ENCODE results near the gene CACNA1I.

CACNA1I gene

DNA sequence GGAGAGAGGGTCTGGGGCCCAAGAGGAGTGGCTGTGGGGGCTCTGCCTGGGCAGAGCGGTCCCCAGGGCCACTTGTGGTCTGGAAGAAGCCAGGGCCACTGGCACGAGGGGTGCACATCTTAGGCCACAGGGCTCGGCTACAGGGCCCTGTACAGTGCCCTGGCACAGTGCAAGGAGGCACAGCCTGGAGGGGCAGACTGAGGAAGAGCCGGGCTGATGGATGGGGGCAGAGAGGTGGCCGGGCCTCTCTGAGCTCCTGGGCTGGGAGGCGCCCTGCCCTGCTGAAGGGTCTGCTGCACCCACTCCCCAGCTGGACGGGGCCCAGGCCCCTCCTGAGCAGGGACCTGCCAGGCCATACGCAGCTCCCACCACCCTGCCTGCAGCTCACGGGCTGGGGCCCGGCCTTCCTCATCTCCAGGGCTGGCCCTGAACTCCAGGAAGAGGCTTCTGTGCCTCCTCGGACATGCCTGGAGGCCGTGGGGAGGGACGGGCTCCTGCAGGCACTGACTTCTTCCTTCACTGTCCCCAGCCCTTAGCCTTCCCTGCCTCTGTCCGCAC, 123.5 kb downstream of the CACNA1I start:
- H3K4me3 ChIP-seq (ENCODE audit: low read depth, low read length): no peak overlapping the region
- TF ChIP-seq, protein P1, sequence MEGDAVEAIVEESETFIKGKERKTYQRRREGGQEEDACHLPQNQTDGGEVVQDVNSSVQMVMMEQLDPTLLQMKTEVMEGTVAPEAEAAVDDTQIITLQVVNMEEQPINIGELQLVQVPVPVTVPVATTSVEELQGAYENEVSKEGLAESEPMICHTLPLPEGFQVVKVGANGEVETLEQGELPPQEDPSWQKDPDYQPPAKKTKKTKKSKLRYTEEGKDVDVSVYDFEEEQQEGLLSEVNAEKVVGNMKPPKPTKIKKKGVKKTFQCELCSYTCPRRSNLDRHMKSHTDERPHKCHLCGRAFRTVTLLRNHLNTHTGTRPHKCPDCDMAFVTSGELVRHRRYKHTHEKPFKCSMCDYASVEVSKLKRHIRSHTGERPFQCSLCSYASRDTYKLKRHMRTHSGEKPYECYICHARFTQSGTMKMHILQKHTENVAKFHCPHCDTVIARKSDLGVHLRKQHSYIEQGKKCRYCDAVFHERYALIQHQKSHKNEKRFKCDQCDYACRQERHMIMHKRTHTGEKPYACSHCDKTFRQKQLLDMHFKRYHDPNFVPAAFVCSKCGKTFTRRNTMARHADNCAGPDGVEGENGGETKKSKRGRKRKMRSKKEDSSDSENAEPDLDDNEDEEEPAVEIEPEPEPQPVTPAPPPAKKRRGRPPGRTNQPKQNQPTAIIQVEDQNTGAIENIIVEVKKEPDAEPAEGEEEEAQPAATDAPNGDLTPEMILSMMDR (IDR thresholded peaks at IDR 0.05; ENCODE audit: control insufficient read depth, extremely low read depth, insufficient read depth): no peak
- DNase-seq (ENCODE audit: low read depth): no peak

DNA sequence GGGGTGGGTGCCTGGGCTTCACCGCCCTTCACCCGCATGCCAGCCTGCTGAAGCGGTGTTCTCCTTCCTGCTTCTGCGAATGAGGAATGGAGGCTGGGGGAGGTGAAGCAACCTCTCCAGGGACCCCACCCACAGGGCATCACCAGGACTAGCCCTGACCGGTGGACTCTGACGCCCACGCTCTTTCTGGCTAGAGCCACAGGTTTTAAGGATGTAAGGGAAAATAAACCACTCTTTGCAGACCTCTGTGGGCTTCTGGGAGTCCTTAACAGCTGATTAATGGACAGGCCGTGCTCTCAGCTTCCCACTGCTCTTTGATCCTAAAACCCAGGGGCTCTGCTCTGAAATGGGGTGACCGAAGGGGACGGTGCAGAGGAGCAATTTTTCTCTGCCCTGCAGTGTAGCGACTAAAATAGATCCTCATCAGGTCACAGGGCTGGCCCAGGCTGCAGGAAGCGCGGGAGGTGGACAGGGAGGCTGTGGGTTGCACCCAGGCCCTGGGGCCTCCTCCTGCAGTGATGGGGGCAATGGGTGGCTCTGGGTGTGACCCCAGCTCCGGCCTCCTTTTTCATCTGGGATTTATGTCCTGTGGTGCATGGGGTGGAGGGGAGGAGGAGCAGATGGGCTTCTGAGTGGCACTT, 127.4 kb downstream of the CACNA1I start:
- TF ChIP-seq, protein P1 (IDR thresholded peaks at IDR 0.05; ENCODE audit: control insufficient read depth, extremely low read depth, insufficient read depth): no peak
- no peak for DNase-seq (ENCODE audit: low read depth)
- H3K4me3 ChIP-seq (ENCODE audit: low read depth, low read length): no peak overlapping the region

DNA sequence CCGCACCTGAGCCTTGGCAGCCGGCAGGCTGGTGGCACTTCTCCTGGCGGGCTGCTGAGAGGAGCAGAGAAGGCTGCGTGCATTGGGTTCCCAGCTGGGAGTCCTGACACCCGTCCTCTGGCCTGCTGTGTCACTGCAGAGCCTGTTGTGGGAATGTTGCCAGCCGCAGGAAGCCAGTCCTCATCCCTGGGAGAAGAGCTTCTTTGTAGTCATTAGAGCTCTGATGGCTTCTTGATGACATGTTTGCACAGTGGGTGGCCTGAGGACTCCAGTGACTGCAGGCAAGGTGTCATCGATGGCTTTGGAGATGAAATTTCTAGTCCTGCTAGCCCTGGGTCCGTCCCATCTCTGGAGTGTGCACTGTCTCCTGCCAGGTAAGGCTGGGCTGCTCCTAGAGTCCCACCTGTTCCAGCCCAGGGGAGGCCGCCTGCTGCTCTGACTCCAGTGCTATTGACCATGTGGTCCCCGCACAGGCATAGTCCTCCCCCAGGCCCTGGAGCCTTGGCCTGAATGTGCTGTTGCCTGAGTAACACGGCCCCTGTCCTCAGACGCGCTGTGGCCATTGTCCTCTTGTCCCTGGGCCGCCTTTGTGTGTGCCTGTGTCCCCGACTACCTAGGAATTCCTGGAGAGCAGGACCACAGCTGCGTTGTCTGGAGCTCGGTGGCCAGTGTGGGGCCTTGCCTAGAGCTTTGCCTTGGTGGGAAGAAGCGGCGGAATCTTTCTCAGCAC, 129.2 kb downstream of the CACNA1I start:
- H3K4me3 ChIP-seq (ENCODE audit: low read depth, low read length): no peak overlapping the region
- DNase-seq (ENCODE audit: low read depth): no peak
- TF ChIP-seq, protein P1 (IDR thresholded peaks at IDR 0.05; ENCODE audit: control insufficient read depth, extremely low read depth, insufficient read depth): no peak

DNA sequence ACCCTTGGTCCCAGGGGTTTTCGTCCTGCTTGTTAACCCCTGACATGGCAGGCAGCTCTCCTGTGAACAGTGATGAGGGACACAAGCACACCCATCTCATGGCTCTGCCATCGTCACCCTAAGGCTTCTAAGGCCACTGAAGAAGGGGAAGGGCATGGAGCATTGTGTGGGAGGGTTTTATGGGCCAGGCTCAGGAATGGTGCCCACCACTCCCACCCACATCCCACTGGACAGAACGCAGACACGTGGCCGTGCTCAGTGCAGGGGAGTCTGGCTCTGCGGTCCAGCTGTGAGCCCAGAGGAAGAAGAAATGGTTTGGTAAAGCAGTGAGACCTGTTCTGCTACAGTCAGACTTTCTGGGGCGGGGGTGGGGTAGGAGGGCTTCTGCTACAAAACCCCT, 130.0 kb downstream of the CACNA1I start:
- no peak overlapping the region for H3K4me3 ChIP-seq (ENCODE audit: low read depth, low read length)
- TF ChIP-seq, protein P1 (IDR thresholded peaks at IDR 0.05; ENCODE audit: control insufficient read depth, extremely low read depth, insufficient read depth): no peak
- no peak for DNase-seq (ENCODE audit: low read depth)

DNA sequence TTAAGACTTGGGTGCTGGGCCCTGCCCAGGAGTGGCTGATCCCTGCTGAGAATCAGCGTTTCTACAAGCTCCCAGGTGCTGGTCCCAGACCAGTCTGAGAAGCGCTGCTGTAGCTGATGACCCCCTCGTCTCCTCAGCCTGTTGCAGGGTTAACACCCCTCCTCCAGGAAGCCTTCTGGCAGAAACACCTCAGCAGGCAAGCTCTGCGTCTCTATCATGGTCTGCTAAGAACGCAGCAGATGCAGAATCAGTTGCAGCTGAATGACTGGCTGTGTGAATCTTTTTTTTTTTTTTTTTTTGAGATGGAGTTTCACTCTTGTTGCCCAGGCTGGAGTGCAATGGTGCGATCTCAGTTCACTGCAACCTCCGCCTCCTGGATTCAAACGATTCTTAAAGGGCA, 132.5 kb downstream of the CACNA1I start:
- TF ChIP-seq, protein P1 (IDR thresholded peaks at IDR 0.05; ENCODE audit: control insufficient read depth, extremely low read depth, insufficient read depth): no peak
- DNase-seq (ENCODE audit: low read depth): no peak
- no peak overlapping the region for H3K4me3 ChIP-seq (ENCODE audit: low read depth, low read length)

DNA sequence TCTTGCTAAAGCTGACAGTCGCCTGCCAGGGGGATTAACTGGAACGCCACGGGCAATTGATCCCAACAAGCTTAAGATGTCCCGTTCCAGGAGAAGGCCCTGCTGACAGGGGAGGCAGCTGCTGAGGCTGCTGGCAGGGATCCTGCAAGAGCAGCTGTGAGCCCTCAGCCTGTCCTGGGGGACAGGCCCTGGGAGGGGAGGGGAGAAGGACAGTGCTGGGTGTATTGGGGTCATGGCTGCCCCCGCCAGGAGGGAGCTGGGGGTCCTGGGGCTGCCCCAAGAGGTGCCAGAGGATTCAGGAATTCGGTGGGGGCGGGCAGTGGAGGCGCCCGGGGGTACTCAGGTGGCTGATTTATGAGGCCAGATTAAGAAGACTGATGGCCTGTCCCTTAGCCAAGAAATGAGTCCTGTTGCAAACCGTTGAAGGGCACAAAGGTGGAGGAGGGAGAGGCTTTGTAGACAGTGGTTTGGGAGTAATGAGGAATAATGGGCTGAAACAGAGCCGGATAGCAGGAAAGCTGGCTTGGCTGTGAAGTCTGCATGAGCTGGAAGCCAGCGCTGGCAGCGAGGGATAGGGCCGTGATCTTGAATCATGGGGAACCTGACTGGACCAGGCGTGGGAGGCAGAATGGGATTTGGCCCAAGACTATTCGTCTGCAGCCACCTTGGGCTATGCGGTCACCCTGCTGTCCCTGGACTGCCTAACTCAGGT, 133.5 kb downstream of the CACNA1I start:
- DNase-seq (ENCODE audit: low read depth): no peak
- TF ChIP-seq, protein P1 (IDR thresholded peaks at IDR 0.05; ENCODE audit: control insufficient read depth, extremely low read depth, insufficient read depth): no peak

More for the DNA sequence above, 133.5 kb downstream of the CACNA1I start:
- no peak overlapping the region for H3K4me3 ChIP-seq (ENCODE audit: low read depth, low read length)

Data from LNCaP clone FGC (cell line).